HepG2 (cell line): ENCODE measurements around the gene CYP2U1. TPM values are rescaled to one million over a fixed set of nuclear protein-coding genes. Genes with fewer than 3 reads are reported as not detected.

Experiments
- ATAC-seq: fragments of 200-7000 bp; cut with Tn5 transposase; 3 replicates; pipeline ENCODE4 v1.9.1; 2020; ENCODE audit warnings: mild to moderate bottlenecking, moderate library complexity
- BruUV-seq: library from RNA; stranded (reverse); fragments of 400-500 nt; replicated peaks from 2 replicates; lab custom pipeline; 2021; lab: Mats Ljungman, UMichigan
- CTCF ChIA-PET: fragments of 300-600 bp; formaldehyde crosslinking; extraction: SDS; loops from one replicate; lab custom pipeline; 2021; ENCODE audit warnings: low total read pairs, inconsistent platforms, low intra/inter-chr PET ratio; lab: Yijun Ruan, JAX
- POLR2A ChIA-PET: fragments of 350-600 bp; sonication (Branson Sonifier 250); formaldehyde crosslinking; loops from one replicate; lab custom pipeline; 2020; ENCODE audit warnings: antibody characterized with exemption, inconsistent platforms; lab: Yijun Ruan, JAX
- DNase-seq: peaks from one replicate; pipeline ENCODE4 v3.0.0-alpha.2; 2015; ENCODE audit warnings: low spot score
- FAIRE-seq: peaks from 3 replicates; lab custom pipeline; 2011; peaks lifted over from hg19 to GRCh38; lab: Jason Lieb, UNC
- H2AFZ ChIP-seq: one replicate; pipeline ENCODE4 v1.6.1; 2011; ENCODE audit warnings: low read length, inconsistent platforms
- H3K27ac ChIP-seq: fragments of 300-600 bp; 3 replicates; pipeline ENCODE4 v1.8.0; 2011; ENCODE audit warnings: mixed run types, mild to moderate bottlenecking, mixed read lengths, low read length, inconsistent platforms; ENCODE audit not compliant: insufficient read depth; ENCODE audit errors: extremely low read length
- H3K27me3 ChIP-seq, 2 experiments: fragments of 200-600 bp in 1 of 2; 2 replicates in 1 of 2; 3 replicates in 1 of 2; pipeline versions ENCODE4 v1.6.0 to v1.8.0; 2011; ENCODE audit warnings: low read length in 2 of 2, mild to moderate bottlenecking in 2 of 2, moderate library complexity in 2 of 2, inconsistent platforms in 1 of 2; ENCODE audit not compliant: insufficient read depth in 2 of 2, control insufficient read depth in 1 of 2
- H3K36me3 ChIP-seq, 2 experiments: fragments of 200-600 bp in 1 of 2; replicated peaks in 1 of 2; 2 replicates in 1 of 2; 3 replicates in 1 of 2; pipeline versions ENCODE4 v1.5.1 to v1.8.0; 2011; ENCODE audit warnings: low read length in 2 of 2, inconsistent platforms in 1 of 2; ENCODE audit not compliant: insufficient read depth in 2 of 2, control insufficient read depth in 1 of 2
- H3K4me1 ChIP-seq: 2 replicates; pipeline ENCODE4 v1.5.1; 2012; ENCODE audit warnings: low read length, inconsistent platforms; ENCODE audit not compliant: insufficient read depth
- H3K4me2 ChIP-seq: 2 replicates; pipeline ENCODE4 v1.6.0; 2011; ENCODE audit warnings: low read depth, low read length, inconsistent platforms
- H3K4me3 ChIP-seq, 3 experiments: fragments of 200-600 bp in 1 of 3; sonication (generic), shearing (Covaris generic) in 1 of 3; replicated peaks in 1 of 3; 2 replicates each; pipeline ENCODE4 v1.5.1; 2011 to 2016; ENCODE audit warnings: low read length in 3 of 3, inconsistent platforms in 2 of 3, low read depth in 2 of 3, mild to moderate bottlenecking in 2 of 3, control low read depth in 1 of 3, mixed read lengths in 1 of 3; ENCODE audit not compliant: insufficient read depth in 1 of 3
- H3K79me2 ChIP-seq: one replicate; pipeline ENCODE4 v1.6.1; 2011; ENCODE audit warnings: low read length, inconsistent platforms; ENCODE audit not compliant: insufficient read depth
- H3K9ac ChIP-seq: 2 replicates; pipeline ENCODE4 v1.6.0; 2011; ENCODE audit warnings: mild to moderate bottlenecking, low read depth, low read length, inconsistent platforms; ENCODE audit not compliant: insufficient read depth
- H3K9me3 ChIP-seq: 2 replicates; pipeline ENCODE4 v1.5.1; 2012; ENCODE audit warnings: mild to moderate bottlenecking, low read length
- H4K20me1 ChIP-seq: 2 replicates; pipeline ENCODE4 v1.6.0; 2011; ENCODE audit warnings: inconsistent platforms, mild to moderate bottlenecking, low read length, moderate library complexity; ENCODE audit not compliant: insufficient read depth
- KAT7 ChIP-seq: IDR thresholded peaks from 2 replicates; pipeline ENCODE4 v1.6.1; 2018; ENCODE audit warnings: borderline replicate concordance, missing compliant biosample characterization
- MIXL1 ChIP-seq: IDR thresholded peaks from 2 replicates; pipeline ENCODE4 v1.6.1; 2016
- POLR2A ChIP-seq, 2 experiments: IDR thresholded peaks; 2 replicates each; pipeline ENCODE4 v1.6.1; 2011; ENCODE audit warnings: low read depth in 2 of 2, low read length in 2 of 2, mild to moderate bottlenecking in 1 of 2, moderate library complexity in 1 of 2; ENCODE audit not compliant: insufficient read depth in 1 of 2
- RXRB ChIP-seq: IDR thresholded peaks from 2 replicates; pipeline ENCODE4 v1.6.1; 2016; ENCODE audit warnings: borderline replicate concordance, missing genetic modification reagents, missing compliant biosample characterization
- WIZ ChIP-seq: sonication (generic); formaldehyde crosslinking; IDR thresholded peaks from 2 replicates; pipeline ENCODE4 v1.5.1; 2020; ENCODE audit warnings: mild to moderate bottlenecking, missing genetic modification reagents
- ZNF317 ChIP-seq: sonication (generic); formaldehyde crosslinking; IDR thresholded peaks from 2 replicates; pipeline ENCODE4 v1.5.0; 2020; ENCODE audit warnings: mild to moderate bottlenecking, missing genetic modification reagents
- ZNF326 ChIP-seq: sonication (generic); formaldehyde crosslinking; IDR thresholded peaks from 2 replicates; pipeline ENCODE4 v1.4.0; 2020; ENCODE audit warnings: missing genetic modification reagents, borderline replicate concordance
- ZNF350 ChIP-seq: sonication (generic); formaldehyde crosslinking; IDR thresholded peaks from 2 replicates; pipeline ENCODE4 v1.4.0; 2020; ENCODE audit warnings: mild to moderate bottlenecking, low read depth, missing genetic modification reagents, borderline replicate concordance
- ZNF567 ChIP-seq: sonication (generic); formaldehyde crosslinking; IDR thresholded peaks from 2 replicates; pipeline ENCODE4 v1.8.1; 2023; ENCODE audit warnings: mild to moderate bottlenecking, missing genetic modification reagents, borderline replicate concordance
- WGBS: methylation state at CpG from one replicate; pipeline ENCODE4 v1.1.6; 2017; ENCODE audit warnings: low lambda C conversion rate; 5-methylcytosine and 5-hydroxymethylcytosine counted together
- in situ Hi-C: cut with HindIII; loops from 2 replicates; pipeline ENCODE4 v1.10.0; 2017; ENCODE audit warnings: low pct_unique_long_range_greater_than_20kb; ENCODE audit not compliant: extremely low pct_ligation_motif_present
- intact Hi-C: fragments of 100-400 bp; cut with micrococcal nuclease; formaldehyde crosslinking; loops from one replicate; pipeline ENCODE4 v1.10.0; 2022; ENCODE audit not compliant: unreplicated experiment
- polyA plus RNA-seq, 8 experiments: library from polyadenylated mRNA; depleted of rRNA in 3 of 8; stranded (reverse) in 7 of 8; unstranded in 1 of 8; fragments of >200 nt; fragmentation: Illumina TruSeq in 4 of 8; extraction: Trizol in 4 of 8; gene quantifications; 2 replicates each; pipeline versions ENCODE4 v1.2.1 to v1.2.3, GENCODE V29; 2011 to 2016; ENCODE audit warnings: low read depth in 4 of 8, missing spikeins in 1 of 8, mixed read lengths in 1 of 8; ENCODE audit not compliant: insufficient read depth in 1 of 8
- total RNA-seq, 5 experiments: library from RNA; depleted of rRNA; stranded (reverse); fragments of >200 nt; fragmentation: Illumina TruSeq; extraction: Trizol; gene quantifications; 2 replicates each; pipeline ENCODE4 v1.2.3, GENCODE V29; 2016; ENCODE audit warnings: low read depth in 1 of 5
- TF ChIP-seq, protein P1 (sequence below): sonication (generic); formaldehyde crosslinking; IDR thresholded peaks from 2 replicates; pipeline ENCODE4 v1.5.1; 2020; ENCODE audit warnings: missing genetic modification reagents, mild to moderate bottlenecking, borderline replicate concordance

Gene CYP2U1
- total and polyA plus RNA-seq, 2 of the 13 experiments (the other 11 are each of a cell fraction or from before 2014, with no cell fraction given): 1.4 to 3.4 TPM

DNA sequence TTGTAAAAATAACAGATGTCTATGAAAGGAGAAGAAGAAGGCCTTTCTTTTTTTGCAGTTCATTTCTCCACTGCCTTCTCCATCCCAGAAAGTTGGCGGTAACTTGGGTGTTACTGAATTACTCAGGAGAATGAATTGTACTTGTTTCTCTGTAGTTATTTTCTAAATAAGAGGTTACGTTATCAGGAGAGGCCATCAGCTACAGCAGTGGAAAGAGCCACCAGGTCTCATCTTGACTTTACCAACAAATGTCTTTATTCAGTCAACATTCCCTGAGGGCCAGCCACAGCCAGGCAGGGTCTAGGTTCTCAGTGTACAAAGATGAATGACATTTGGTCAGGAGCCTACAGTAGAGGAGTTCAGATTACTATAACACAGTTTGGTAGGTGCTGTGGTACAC, 66.4 kb downstream of the CYP2U1 start:
- no peak for FAIRE-seq
- CTCF ChIA-PET: no interaction called here
- no peak overlapping the region for H3K9ac ChIP-seq
- peaks cover 31% of the 10 kb centered on the region for H3K79me2 ChIP-seq
- no peaks in the 10 kb centered on the region for H3K9me3 ChIP-seq
- intact Hi-C loops (no loop called here), in situ Hi-C loops (no loop called here)
- H3K27ac ChIP-seq: no peak overlapping the region
- no peak; the same call in 2 of the 3 replicates for ATAC-seq
- H2AFZ ChIP-seq: no peak overlapping the region
- H3K4me2 ChIP-seq: no peak overlapping the region
- POLR2A ChIA-PET: no interaction called here
- BruUV-seq: no TSS peak
- H3K4me1 ChIP-seq: peaks cover 32% of the 10 kb centered on the region
- H4K20me1 ChIP-seq: no peaks in the 10 kb centered on the region
- no peak overlapping the region for H3K4me3 ChIP-seq
- peaks cover 0 to 4% of the 10 kb centered on the region in 2 experiments; a peak in 1 of 5 replicates for H3K36me3 ChIP-seq
- DNase-seq: no peak
- no peak for TF ChIP-seq ZNF317
- TF ChIP-seq WIZ: no peak
- no peak for TF ChIP-seq ZNF326 (CRISPR knock-in tag)
- no peak for TF ChIP-seq RXRB (CRISPR knock-in tag)
- no peak for TF ChIP-seq MIXL1 (CRISPR knock-in tag)
- TF ChIP-seq, protein P1, sequence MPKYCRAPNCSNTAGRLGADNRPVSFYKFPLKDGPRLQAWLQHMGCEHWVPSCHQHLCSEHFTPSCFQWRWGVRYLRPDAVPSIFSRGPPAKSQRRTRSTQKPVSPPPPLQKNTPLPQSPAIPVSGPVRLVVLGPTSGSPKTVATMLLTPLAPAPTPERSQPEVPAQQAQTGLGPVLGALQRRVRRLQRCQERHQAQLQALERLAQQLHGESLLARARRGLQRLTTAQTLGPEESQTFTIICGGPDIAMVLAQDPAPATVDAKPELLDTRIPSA (CRISPR knock-in tag): no peak
- TF ChIP-seq ZNF350 (CRISPR knock-in tag): no peak
- TF ChIP-seq ZNF567 (CRISPR knock-in tag): no peak
- TF ChIP-seq KAT7 (CRISPR knock-in tag): no peak
- no peak for TF ChIP-seq POLR2A (IDR thresholded peaks at IDR 0.05; ENCODE audit: insufficient read depth in 1 of 2, low read depth in 2 of 2, low read length in 2 of 2)
- 92% methylated on average over 2 of the region's 2 CpGs for WGBS
- no peaks in the 10 kb centered on the region for H3K27me3 ChIP-seq
